Mucosa of rectum (tissue), 2 donors: ENCODE data around the gene CNOT9.
A peak's percentile ranks its signal among the peaks of the same experiment; 100 is the strongest.
"Not testable (repeated sequence)": the region's sequence is repeated elsewhere in the genome, so short reads cannot be mapped to it uniquely, and the experiment has no call there.

Experiments
- H3K27ac ChIP-seq, 2 donors: one replicate each; pipeline ENCODE4 v1.7.0; 2013; ENCODE audit warnings: inconsistent platforms in 2 of 2, low read depth in 2 of 2, low read length in 2 of 2
- H3K27me3 ChIP-seq, 2 donors: one replicate each; pipeline ENCODE4 v1.7.0; 2013; ENCODE audit warnings: low read length in 2 of 2; ENCODE audit not compliant: control insufficient read depth in 2 of 2, insufficient read depth in 2 of 2
- H3K36me3 ChIP-seq, 2 donors: one replicate each; pipeline ENCODE4 v1.7.0; 2013; ENCODE audit warnings: low read length in 2 of 2; ENCODE audit not compliant: control insufficient read depth in 2 of 2, insufficient read depth in 2 of 2
- H3K4me1 ChIP-seq, 2 donors: one replicate each; pipeline ENCODE4 v1.7.0; 2013; ENCODE audit warnings: low read length in 2 of 2, mild to moderate bottlenecking in 1 of 2; ENCODE audit not compliant: control insufficient read depth in 2 of 2, insufficient read depth in 2 of 2
- H3K4me3 ChIP-seq, 2 donors: one replicate each; pipeline ENCODE4 v1.7.0; 2013; ENCODE audit warnings: low read length in 2 of 2
- H3K9ac ChIP-seq, 2 donors: one replicate each; pipeline ENCODE4 v1.7.0; 2013; ENCODE audit warnings: low read length in 2 of 2, low read depth in 1 of 2, mild to moderate bottlenecking in 1 of 2
- H3K9me3 ChIP-seq, 2 donors: one replicate each; pipeline ENCODE4 v1.7.0; 2013; ENCODE audit warnings: low read length in 2 of 2; ENCODE audit not compliant: control insufficient read depth in 2 of 2
- donor health status: healthy.
- donor health status: Normal muscosa, but diverticular disease.

Gene CNOT9

GRCh38 chr2:218554225-218554624 is 14.4 kb upstream of the CNOT9 start:
- not testable (repeated sequence) for H3K4me3 ChIP-seq, H3K9ac ChIP-seq, H3K27me3 ChIP-seq, H3K9me3 ChIP-seq, H3K4me1 ChIP-seq, H3K27ac ChIP-seq
- peaks cover 24 to 39% of the 10 kb centered on the region in 2 donors for H3K36me3 ChIP-seq

DNA sequence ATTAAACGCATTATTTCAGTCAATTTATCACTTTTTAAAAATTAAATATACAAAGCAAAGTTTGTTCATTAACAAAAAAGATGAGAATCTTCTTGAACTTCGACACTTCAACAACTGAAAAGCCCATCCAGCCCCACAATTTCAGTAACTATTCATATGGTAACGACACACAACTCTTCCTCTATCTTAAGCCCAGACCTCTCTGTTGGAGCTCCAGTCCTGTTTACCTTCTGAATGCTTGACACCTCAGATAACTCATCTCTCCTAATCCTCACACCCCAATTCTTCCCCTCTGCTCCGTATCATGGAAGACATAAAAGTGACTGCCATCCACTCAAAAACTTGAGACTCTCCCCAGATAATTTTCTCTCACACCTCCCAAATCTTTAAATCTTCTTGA is 13.1 kb upstream of the CNOT9 start:
- Histone ChIP-seq H3K27ac (no peak overlapping the region), H3K9me3 (no peaks in the 10 kb centered on the region), H3K9ac (no peak overlapping the region), H3K4me3 (no peak overlapping the region), H3K27me3 (no peaks in the 10 kb centered on the region), H3K36me3 (peaks cover 30 to 39% of the 10 kb centered on the region in 2 donors), H3K4me1 (no peaks in the 10 kb centered on the region)

DNA sequence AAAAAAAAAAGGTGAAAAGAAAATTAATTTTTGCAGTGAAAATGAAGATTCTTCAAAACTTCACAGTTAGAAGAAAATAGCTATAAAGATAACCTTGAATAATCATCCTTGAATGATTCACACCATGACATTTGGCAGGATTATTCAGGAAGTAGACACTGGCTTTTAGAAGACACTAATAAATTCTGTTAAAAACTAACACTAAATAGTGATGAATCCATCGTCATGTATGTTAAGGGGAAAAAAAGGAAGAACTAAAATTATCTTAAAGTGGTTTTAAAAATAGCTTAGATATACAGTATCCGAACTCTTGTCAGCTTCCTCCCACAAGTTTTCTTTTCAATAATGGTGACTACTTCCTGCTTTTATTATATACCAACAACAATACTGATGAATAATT is 10.7 kb upstream of the CNOT9 start:
- Histone ChIP-seq H3K4me3 (no peak overlapping the region), H3K9ac (no peak overlapping the region), H3K4me1 (no peaks in the 10 kb centered on the region), H3K27ac (no peak overlapping the region), H3K9me3 (no peaks in the 10 kb centered on the region), H3K36me3 (peaks cover 30 to 39% of the 10 kb centered on the region in 2 donors), H3K27me3 (no peaks in the 10 kb centered on the region)

GRCh38 chr2:218558986-218559385 is 9.7 kb upstream of the CNOT9 start:
- no peaks in the 10 kb centered on the region for H3K27me3 ChIP-seq
- H3K4me3 ChIP-seq: no peak overlapping the region
- no peaks in the 10 kb centered on the region for H3K9me3 ChIP-seq
- peaks cover 22 to 32% of the 10 kb centered on the region in 2 donors for H3K36me3 ChIP-seq
- H3K4me1 ChIP-seq: no peaks in the 10 kb centered on the region
- H3K9ac ChIP-seq: no peak overlapping the region
- H3K27ac ChIP-seq: no peak overlapping the region

DNA sequence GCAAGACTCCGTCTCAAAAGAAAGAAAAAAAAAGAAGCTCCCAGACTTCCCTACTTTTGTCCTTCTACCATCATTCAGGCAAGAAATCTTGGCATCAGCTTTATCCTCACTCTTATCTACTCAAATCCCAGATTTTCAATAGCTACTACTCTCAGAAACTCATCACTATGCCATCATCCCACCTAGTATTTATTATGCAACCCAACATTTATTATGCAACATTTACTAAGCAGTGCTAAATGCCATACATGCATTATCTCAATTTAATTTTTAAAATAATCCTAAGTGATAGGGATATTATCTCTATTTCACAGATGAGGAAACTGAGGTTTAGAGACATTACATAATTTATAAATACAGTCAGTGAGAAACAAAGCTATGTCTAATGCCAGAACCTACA is 4.6 kb upstream of the CNOT9 start:
- Histone ChIP-seq H3K9ac (no peak overlapping the region), H3K4me3 (no peak overlapping the region), H3K36me3 (peaks cover 4 to 24% of the 10 kb centered on the region in 2 donors), H3K4me1 (peaks cover 8 to 9% of the 10 kb centered on the region in 2 donors), H3K9me3 (no peaks in the 10 kb centered on the region), H3K27ac (no peak overlapping the region), H3K27me3 (no peaks in the 10 kb centered on the region)

- H3K9me3 ChIP-seq: no peaks in the 10 kb centered on the region
- H3K27me3 ChIP-seq: no peaks in the 10 kb centered on the region
- peak overlapping the region in 1 of 2 donors; percentile 88 for H3K9ac ChIP-seq
- no peak overlapping the region for H3K4me3 ChIP-seq
- H3K4me1 ChIP-seq: peaks cover 23 to 28% of the 10 kb centered on the region in 2 donors
- no peak overlapping the region for H3K27ac ChIP-seq
- peaks cover 3 to 9% of the 10 kb centered on the region in 2 donors for H3K36me3 ChIP-seq
These were observed 2.3 kb upstream of the CNOT9 start for GRCh38 chr2:218566296-218566695.

DNA sequence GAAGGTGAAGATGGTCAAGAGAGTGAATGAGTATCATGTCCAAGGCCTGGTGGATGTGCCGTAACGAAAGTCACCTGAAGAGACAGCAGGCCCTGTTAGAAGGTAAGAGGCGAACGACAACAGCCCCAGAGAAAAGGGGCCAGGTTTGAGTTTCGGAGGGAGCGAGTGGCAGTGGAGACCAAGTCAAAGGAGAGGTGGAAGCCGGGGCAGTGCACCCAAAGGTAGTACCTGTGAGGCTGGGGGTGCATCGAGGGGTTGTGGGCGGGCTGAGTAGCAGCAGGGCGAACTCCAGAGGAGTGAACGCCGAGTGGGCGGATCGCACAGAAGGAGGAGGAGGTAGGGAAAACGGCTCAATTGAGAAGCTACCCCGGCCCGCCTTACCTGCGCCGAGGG is 846 bp upstream of the CNOT9 start:
- Histone ChIP-seq H3K9me3 (no peaks in the 10 kb centered on the region), H3K27me3 (no peaks in the 10 kb centered on the region), H3K27ac (peak overlapping the region; percentile 82 to 96), H3K9ac (peak overlapping the region; percentile 82 to 88), H3K4me3 (peak overlapping the region; percentile 86 to 94), H3K4me1 (peaks cover 23 to 28% of the 10 kb centered on the region in 2 donors), H3K36me3 (peaks cover 3 to 8% of the 10 kb centered on the region in 2 donors)

GRCh38 chr2:218569038-218569431 is 396 bp downstream of the CNOT9 start:
- H3K27ac ChIP-seq: peak overlapping the region; percentile 92 to 96
- no peaks in the 10 kb centered on the region for H3K9me3 ChIP-seq
- H3K4me1 ChIP-seq: peaks cover 23 to 28% of the 10 kb centered on the region in 2 donors
- peaks cover 3 to 7% of the 10 kb centered on the region in 2 donors for H3K36me3 ChIP-seq
- no peaks in the 10 kb centered on the region for H3K27me3 ChIP-seq
- peak overlapping the region; percentile 86 to 91 for H3K4me3 ChIP-seq
- peak overlapping the region; percentile 87 to 88 for H3K9ac ChIP-seq

GRCh38 chr2:218569661-218570500 is 1.2 kb downstream of the CNOT9 start:
- Histone ChIP-seq H3K4me3 (peak overlapping the region; percentile 86 to 91), H3K4me1 (peaks cover 23 to 28% of the 10 kb centered on the region in 2 donors), H3K9me3 (no peaks in the 10 kb centered on the region), H3K9ac (peak overlapping the region; percentile 87 to 88), H3K27me3 (no peaks in the 10 kb centered on the region), H3K36me3 (peaks cover 8 to 13% of the 10 kb centered on the region in 2 donors), H3K27ac (peak overlapping the region; percentile 92 to 96)

DNA sequence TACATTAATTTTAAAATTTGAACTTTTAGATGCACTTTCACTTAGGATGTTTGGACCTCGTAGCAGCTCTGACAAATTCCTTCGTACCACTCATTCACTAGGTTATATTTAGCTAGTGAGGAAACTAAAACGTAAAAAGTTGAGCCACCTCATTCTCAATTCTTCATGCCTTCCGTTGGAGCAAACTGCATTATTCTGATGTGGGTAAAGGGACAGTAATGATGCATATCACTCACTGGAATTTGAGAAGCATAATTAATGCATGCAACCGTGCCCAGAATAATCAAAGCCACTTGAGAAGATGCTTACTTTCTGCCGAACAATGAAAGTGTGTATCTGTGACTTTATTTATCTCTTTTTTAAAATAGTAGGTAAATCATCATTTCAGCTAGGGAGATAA is 2.2 kb downstream of the CNOT9 start:
- Histone ChIP-seq H3K4me3 (no peak overlapping the region), H3K27ac (no peak overlapping the region), H3K27me3 (no peaks in the 10 kb centered on the region), H3K9me3 (no peaks in the 10 kb centered on the region), H3K36me3 (peaks cover 8 to 14% of the 10 kb centered on the region in 2 donors), H3K4me1 (peaks cover 23 to 28% of the 10 kb centered on the region in 2 donors), H3K9ac (no peak overlapping the region)
